Body of pancreas (tissue), 4 donors: ENCODE measurements around the gene C17orf67.

Source experiments
- CTCF ChIP-seq, 7 experiments: fragments of 450-650 bp in 4 of 7; fragments of 200-600 bp in 3 of 7; sonication (generic) in 3 of 7; IDR thresholded peaks; one replicate each; pipeline ENCODE4 v1.5.1; 2016 to 2019; ENCODE audit warnings: antibody characterized with exemption in 7 of 7
- POLR2A ChIP-seq, 3 donors: fragments of 450-650 bp; IDR thresholded peaks; one replicate each; pipeline ENCODE4 v1.6.1; 2016; ENCODE audit warnings: antibody characterized with exemption in 3 of 3, mild to moderate bottlenecking in 2 of 3

- TF ChIP-seq POLR2A (IDR thresholded peaks at IDR 0.05) = no peak
- TF ChIP-seq CTCF (IDR thresholded peaks at IDR 0.05) = no peak
These were observed 39.8 kb downstream of the C17orf67 start for GRCh38 chr17:56793957-56794356.
